CD14-positive monocyte (primary cell): Measurements from ENCODE around the gene BAHCC1. TPM values are rescaled to one million over a fixed set of nuclear protein-coding genes. Genes with fewer than 3 reads are reported as not detected.

Source experiments
- DNase-seq, 3 donors: peaks; one replicate each; pipeline ENCODE4 v3.0.0-alpha.2; 2011 to 2022
- H2AFZ ChIP-seq: 2 replicates; pipeline ENCODE4 v1.6.0; 2012; ENCODE audit warnings: mild to moderate bottlenecking, low read depth, low read length, inconsistent platforms; ENCODE audit not compliant: insufficient read depth, poor library complexity, severe bottlenecking
- H3K27ac ChIP-seq, 2 donors: 1 replicate in 1 of 2; 2 replicates in 1 of 2; pipeline ENCODE4 v1.5.1; 2012 to 2013; ENCODE audit warnings: low read length in 2 of 2, control low read depth in 1 of 2, inconsistent platforms in 1 of 2, low read depth in 1 of 2, mild to moderate bottlenecking in 1 of 2
- H3K27me3 ChIP-seq, 2 donors: one replicate each; pipeline versions ENCODE4 v1.6.0 to v1.6.1; 2011 to 2013; ENCODE audit warnings: low read length in 2 of 2; ENCODE audit not compliant: control insufficient read depth in 2 of 2, insufficient read depth in 2 of 2
- H3K36me3 ChIP-seq, 2 donors: replicated peaks in 1 of 2; 1 replicate in 1 of 2; 2 replicates in 1 of 2; pipeline versions ENCODE4 v1.5.1 to v1.6.1; 2012 to 2013; ENCODE audit warnings: low read length in 2 of 2, control low read depth in 1 of 2, inconsistent platforms in 1 of 2, mild to moderate bottlenecking in 1 of 2; ENCODE audit not compliant: insufficient read depth in 2 of 2, control insufficient read depth in 1 of 2
- H3K4me1 ChIP-seq, 2 donors: 1 replicate in 1 of 2; 2 replicates in 1 of 2; pipeline versions ENCODE4 v1.5.1 to v1.6.1; 2012 to 2013; ENCODE audit warnings: low read length in 2 of 2, control low read depth in 1 of 2, inconsistent platforms in 1 of 2, mild to moderate bottlenecking in 1 of 2, moderate library complexity in 1 of 2; ENCODE audit not compliant: insufficient read depth in 2 of 2, control insufficient read depth in 1 of 2
- H3K4me2 ChIP-seq: replicated peaks from 2 replicates; pipeline ENCODE3; 2012; ENCODE audit warnings: low read length, moderate library complexity, mild to moderate bottlenecking; ENCODE audit not compliant: poor library complexity, severe bottlenecking; ENCODE audit errors: extremely low read depth
- H3K4me3 ChIP-seq, 3 experiments: fragments of 200-600 bp in 1 of 3; sonication (generic) in 1 of 3; replicated peaks in 1 of 3; 1 replicate in 2 of 3; 2 replicates in 1 of 3; pipeline ENCODE4 v1.5.1; 2011 to 2013; ENCODE audit warnings: low read length in 3 of 3, mild to moderate bottlenecking in 3 of 3, control low read depth in 2 of 3, low read depth in 2 of 3, inconsistent platforms in 1 of 3, moderate library complexity in 1 of 3
- H3K79me2 ChIP-seq: 2 replicates; pipeline ENCODE4 v1.6.0; 2012; ENCODE audit warnings: mild to moderate bottlenecking, control low read depth, inconsistent platforms, low read length, moderate library complexity; ENCODE audit not compliant: insufficient read depth
- H3K9ac ChIP-seq: 2 replicates; pipeline ENCODE4 v1.6.0; 2017; ENCODE audit warnings: low read length, mild to moderate bottlenecking; ENCODE audit not compliant: insufficient read depth, poor library complexity, severe bottlenecking
- H3K9me3 ChIP-seq, 2 donors: replicated peaks in 1 of 2; 1 replicate in 1 of 2; 2 replicates in 1 of 2; pipeline versions ENCODE4 v1.5.1 to v1.6.1; 2012 to 2013; ENCODE audit warnings: low read length in 2 of 2, control low read depth in 1 of 2; ENCODE audit not compliant: control insufficient read depth in 1 of 2, insufficient read depth in 1 of 2
- H4K20me1 ChIP-seq: 2 replicates; pipeline ENCODE4 v1.6.0; 2012; ENCODE audit warnings: mild to moderate bottlenecking, low read length, control low read depth, moderate library complexity; ENCODE audit not compliant: insufficient read depth
- H3K27ac Mint-ChIP-seq, 7 donors: one replicate each; pipeline ENCODE4 v1.8.0; 2020; ENCODE audit warnings: mild to moderate bottlenecking in 7 of 7, mixed read lengths in 7 of 7, moderate library complexity in 6 of 7, inconsistent platforms in 2 of 7
- H3K27me3 Mint-ChIP-seq, 3 donors: one replicate each; pipeline ENCODE4 v1.8.0; 2021 to 2022; ENCODE audit warnings: low read depth in 3 of 3, mild to moderate bottlenecking in 3 of 3, mixed read lengths in 3 of 3, moderate library complexity in 3 of 3, inconsistent platforms in 1 of 3
- H3K36me3 Mint-ChIP-seq, 2 donors: one replicate each; pipeline ENCODE4 v1.8.0; 2020; ENCODE audit warnings: mixed read lengths in 2 of 2, inconsistent platforms in 1 of 2, mild to moderate bottlenecking in 1 of 2
- H3K4me1 Mint-ChIP-seq: one replicate; pipeline ENCODE4 v1.8.0; 2020; ENCODE audit warnings: mild to moderate bottlenecking, mixed read lengths
- H3K4me3 Mint-ChIP-seq, 2 donors: one replicate each; pipeline ENCODE4 v1.8.0; 2020; ENCODE audit warnings: mild to moderate bottlenecking in 2 of 2, mixed read lengths in 2 of 2, moderate library complexity in 1 of 2
- H3K9me3 Mint-ChIP-seq, 7 donors: one replicate each; pipeline ENCODE4 v1.8.0; 2020 to 2022; ENCODE audit warnings: mixed read lengths in 7 of 7, mild to moderate bottlenecking in 6 of 7, moderate library complexity in 6 of 7, inconsistent platforms in 2 of 7
- CTCF ChIP-seq: fragments of 200-600 bp; IDR thresholded peaks from one replicate; pipeline ENCODE4 v1.8.0; 2022; ENCODE audit warnings: antibody characterized with exemption, mild to moderate bottlenecking
- WGBS: methylation state at CpG from one replicate; pipeline ENCODE4 v1.1.5; 2013; ENCODE audit warnings: missing lambda C conversion rate; ENCODE audit not compliant: insufficient coverage; 5-methylcytosine and 5-hydroxymethylcytosine counted together
- intact Hi-C, 2 donors: fragments of 100-400 bp; cut with micrococcal nuclease; formaldehyde crosslinking; loops; one replicate each; pipeline versions ENCODE4 v1.15.0 to v1.15.1; 2023
- polyA plus RNA-seq, 3 donors: library from polyadenylated mRNA; depleted of rRNA in 1 of 3; unstranded in 2 of 3; stranded (reverse) in 1 of 3; fragments of 300-500 nt in 2 of 3; fragments of >200 nt in 1 of 3; fragmentation: Illumina TruSeq in 2 of 3; gene quantifications; 1 replicate in 2 of 3; 2 replicates in 1 of 3; pipeline ENCODE4 v1.2.3, GENCODE V29; 2012 to 2021

Gene BAHCC1
- polyA plus RNA-seq, 3 donors, result 0.11 to 8.8 (median 0.27) TPM

- no peak for TF ChIP-seq CTCF
- peak in 2 of 3 donors; percentile 50 to 52 for DNase-seq
- WGBS, result 78% methylated on average over 24 of the region's 24 CpGs
- Mint-ChIP-seq H3K27ac (peak overlapping the region in 2 of 7 donors; percentile 50 to 59), H3K4me3 (peak overlapping the region in 1 of 2 donors; percentile 75), H3K36me3 (no peaks in the 10 kb centered on the region), H3K9me3 (peaks cover 0 to 2% (median 0%) of the 10 kb centered on the region in 7 donors), H3K4me1 (peaks cover 18% of the 10 kb centered on the region), H3K27me3 (peaks cover 15 to 19% (median 16%) of the 10 kb centered on the region in 3 donors)
- H3K9ac ChIP-seq, result no peak overlapping the region
- H3K4me3 ChIP-seq, result no peak overlapping the region
- no peaks in the 10 kb centered on the region for H4K20me1 ChIP-seq
- no peak overlapping the region for H2AFZ ChIP-seq
- H3K27me3 ChIP-seq, result peaks cover 0 to 3% of the 10 kb centered on the region in 2 donors
- H3K36me3 ChIP-seq, result no peaks in the 10 kb centered on the region
- intact Hi-C loops, result no loop called here
- peaks cover 15 to 19% of the 10 kb centered on the region in 2 donors for H3K4me1 ChIP-seq
- H3K4me2 ChIP-seq, result peak overlapping the region; percentile 25
- no peaks in the 10 kb centered on the region for H3K9me3 ChIP-seq
- H3K79me2 ChIP-seq, result no peaks in the 10 kb centered on the region
- no peak overlapping the region for H3K27ac ChIP-seq
Observed at GRCh38 chr17:81373536-81374160, 21.6 kb upstream of the BAHCC1 start.

GRCh38 chr17:81374890-81375289 is 20.4 kb upstream of the BAHCC1 start:
- no peak overlapping the region for H3K4me3 Mint-ChIP-seq
- intact Hi-C loops, result no loop called here
- H2AFZ ChIP-seq, result no peak overlapping the region
- 88% methylated on average over 2 of the region's 5 CpGs for WGBS
- no peak overlapping the region for H3K9ac ChIP-seq
- H3K9me3 Mint-ChIP-seq, result peaks cover 0 to 2% (median 0%) of the 10 kb centered on the region in 7 donors
- H3K36me3 Mint-ChIP-seq, result no peaks in the 10 kb centered on the region
- H3K36me3 ChIP-seq, result no peaks in the 10 kb centered on the region
- H3K27me3 Mint-ChIP-seq, result peaks cover 9 to 17% (median 17%) of the 10 kb centered on the region in 3 donors
- peaks cover 0 to 3% of the 10 kb centered on the region in 2 donors for H3K27me3 ChIP-seq
- peaks cover 18% of the 10 kb centered on the region for H3K4me1 Mint-ChIP-seq
- no peaks in the 10 kb centered on the region for H3K79me2 ChIP-seq
- no peak for TF ChIP-seq CTCF
- H3K9me3 ChIP-seq, result no peaks in the 10 kb centered on the region
- no peaks in the 10 kb centered on the region for H4K20me1 ChIP-seq
- no peak for DNase-seq
- H3K4me1 ChIP-seq, result peaks cover 15 to 19% of the 10 kb centered on the region in 2 donors
- H3K27ac Mint-ChIP-seq, result no peak overlapping the region
- H3K4me2 ChIP-seq, result no peak overlapping the region
- H3K27ac ChIP-seq, result no peak overlapping the region
- no peak overlapping the region for H3K4me3 ChIP-seq
